Measurements from ENCODE around the gene IL19. TPM values are rescaled to one million over a fixed set of nuclear protein-coding genes. Genes with fewer than 3 reads are reported as not detected.

The IL19 gene
- total RNA-seq, 1 experiment from 2014 or later, result not detected

DNA sequence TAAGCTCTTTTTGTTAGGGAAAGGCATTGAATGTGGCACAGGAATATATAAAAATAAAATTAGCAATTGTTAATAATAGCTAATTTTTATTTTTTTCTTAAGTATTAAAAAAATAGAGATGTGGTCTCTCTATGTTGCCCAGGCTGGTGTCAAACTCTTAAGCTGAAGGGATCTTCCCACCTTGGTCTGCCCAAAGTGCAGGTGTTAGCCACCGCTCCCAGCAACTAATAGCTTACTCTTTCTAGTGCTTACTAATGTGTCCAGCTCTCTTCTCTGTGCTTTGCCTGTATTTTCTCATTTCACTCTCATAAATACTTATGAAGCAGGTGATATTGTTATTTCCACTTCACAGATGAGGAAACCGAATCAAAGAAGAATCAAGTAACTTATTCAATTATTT, 113.3 kb downstream of the IL19 start:
- POLR2A ChIA-PET, result no interaction called here
- CTCF ChIA-PET, result interaction anchor here (0.9 to 1.9 kb wide), 6 partner anchors 11 to 107 kb away, joined by 3 to 9 read pairs (median 3); no protein-coding TSS in a partner anchor
- no peak overlapping the region for H3K27ac Mint-ChIP-seq

More for the DNA sequence above, 113.3 kb downstream of the IL19 start:
- ATAC-seq (no peak), DNase-seq (ENCODE audit: low spot score) (no peak)
- H3K4me3 Mint-ChIP-seq, result no peak overlapping the region
- no peak for TF ChIP-seq HMGXB4 (CRISPR knock-in tag; IDR thresholded peaks at IDR 0.05)
- no peak for TF ChIP-seq CTCF (IDR thresholded peaks at IDR 0.05)
- TF ChIP-seq, protein P1, sequence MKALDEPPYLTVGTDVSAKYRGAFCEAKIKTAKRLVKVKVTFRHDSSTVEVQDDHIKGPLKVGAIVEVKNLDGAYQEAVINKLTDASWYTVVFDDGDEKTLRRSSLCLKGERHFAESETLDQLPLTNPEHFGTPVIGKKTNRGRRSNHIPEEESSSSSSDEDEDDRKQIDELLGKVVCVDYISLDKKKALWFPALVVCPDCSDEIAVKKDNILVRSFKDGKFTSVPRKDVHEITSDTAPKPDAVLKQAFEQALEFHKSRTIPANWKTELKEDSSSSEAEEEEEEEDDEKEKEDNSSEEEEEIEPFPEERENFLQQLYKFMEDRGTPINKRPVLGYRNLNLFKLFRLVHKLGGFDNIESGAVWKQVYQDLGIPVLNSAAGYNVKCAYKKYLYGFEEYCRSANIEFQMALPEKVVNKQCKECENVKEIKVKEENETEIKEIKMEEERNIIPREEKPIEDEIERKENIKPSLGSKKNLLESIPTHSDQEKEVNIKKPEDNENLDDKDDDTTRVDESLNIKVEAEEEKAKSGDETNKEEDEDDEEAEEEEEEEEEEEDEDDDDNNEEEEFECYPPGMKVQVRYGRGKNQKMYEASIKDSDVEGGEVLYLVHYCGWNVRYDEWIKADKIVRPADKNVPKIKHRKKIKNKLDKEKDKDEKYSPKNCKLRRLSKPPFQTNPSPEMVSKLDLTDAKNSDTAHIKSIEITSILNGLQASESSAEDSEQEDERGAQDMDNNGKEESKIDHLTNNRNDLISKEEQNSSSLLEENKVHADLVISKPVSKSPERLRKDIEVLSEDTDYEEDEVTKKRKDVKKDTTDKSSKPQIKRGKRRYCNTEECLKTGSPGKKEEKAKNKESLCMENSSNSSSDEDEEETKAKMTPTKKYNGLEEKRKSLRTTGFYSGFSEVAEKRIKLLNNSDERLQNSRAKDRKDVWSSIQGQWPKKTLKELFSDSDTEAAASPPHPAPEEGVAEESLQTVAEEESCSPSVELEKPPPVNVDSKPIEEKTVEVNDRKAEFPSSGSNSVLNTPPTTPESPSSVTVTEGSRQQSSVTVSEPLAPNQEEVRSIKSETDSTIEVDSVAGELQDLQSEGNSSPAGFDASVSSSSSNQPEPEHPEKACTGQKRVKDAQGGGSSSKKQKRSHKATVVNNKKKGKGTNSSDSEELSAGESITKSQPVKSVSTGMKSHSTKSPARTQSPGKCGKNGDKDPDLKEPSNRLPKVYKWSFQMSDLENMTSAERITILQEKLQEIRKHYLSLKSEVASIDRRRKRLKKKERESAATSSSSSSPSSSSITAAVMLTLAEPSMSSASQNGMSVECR (CRISPR knock-in tag; IDR thresholded peaks at IDR 0.05; ENCODE audit: borderline replicate concordance), result no peak
- no peak for TF ChIP-seq CREM (CRISPR knock-in tag; IDR thresholded peaks at IDR 0.05)
- no peak for TF ChIP-seq ZNF232 (CRISPR knock-in tag; IDR thresholded peaks at IDR 0.05)
- no peak for TF ChIP-seq ERG (CRISPR knock-in tag; IDR thresholded peaks at IDR 0.05)
- no peak for TF ChIP-seq NFATC4 (CRISPR knock-in tag; IDR thresholded peaks at IDR 0.05)
- no peak for TF ChIP-seq JAZF1 (CRISPR knock-in tag; IDR thresholded peaks at IDR 0.05)
- TF ChIP-seq JUN (CRISPR knock-in tag; IDR thresholded peaks at IDR 0.05), result no peak
- no peak for TF ChIP-seq ZNF416 (CRISPR knock-in tag; IDR thresholded peaks at IDR 0.05)
- peaks cover 20% of the 10 kb centered on the region for H3K9me3 Mint-ChIP-seq
- no peaks in the 10 kb centered on the region for H3K27me3 Mint-ChIP-seq (ENCODE audit: low read depth)
- no peaks in the 10 kb centered on the region for H3K36me3 Mint-ChIP-seq
- H3K4me1 Mint-ChIP-seq, result no peaks in the 10 kb centered on the region

Measured in WTC11 (cell line).